ENCODE measurements around the gene KLF16.
"Not testable (repeated sequence)": the region's sequence is repeated elsewhere in the genome, so short reads cannot be mapped to it uniquely, and the experiment has no call there.

Gene KLF16

DNA sequence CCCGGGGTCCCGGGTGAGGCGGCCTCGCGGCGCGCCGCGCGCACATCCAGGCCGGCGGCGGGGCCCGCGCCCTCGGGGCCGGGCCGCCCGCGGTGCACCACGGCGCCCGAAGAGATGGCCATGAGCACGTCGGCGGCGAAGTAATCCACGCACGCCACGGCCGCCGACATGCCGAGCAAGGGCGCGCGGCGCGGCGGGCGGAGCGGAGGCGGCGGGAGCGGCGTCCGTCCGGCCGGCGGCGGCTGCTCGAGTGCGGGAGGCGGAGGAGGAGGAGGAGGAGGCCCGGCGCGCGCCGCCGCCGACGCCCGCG lies at the start of gene KLF16:
KLF16 (minus strand) TSS at position 252 of the 310 bp plus-strand sequence; CDS start at position 170, 82 bp downstream.
- DNase-seq (ENCODE audit: low read depth), result no peak

DNA sequence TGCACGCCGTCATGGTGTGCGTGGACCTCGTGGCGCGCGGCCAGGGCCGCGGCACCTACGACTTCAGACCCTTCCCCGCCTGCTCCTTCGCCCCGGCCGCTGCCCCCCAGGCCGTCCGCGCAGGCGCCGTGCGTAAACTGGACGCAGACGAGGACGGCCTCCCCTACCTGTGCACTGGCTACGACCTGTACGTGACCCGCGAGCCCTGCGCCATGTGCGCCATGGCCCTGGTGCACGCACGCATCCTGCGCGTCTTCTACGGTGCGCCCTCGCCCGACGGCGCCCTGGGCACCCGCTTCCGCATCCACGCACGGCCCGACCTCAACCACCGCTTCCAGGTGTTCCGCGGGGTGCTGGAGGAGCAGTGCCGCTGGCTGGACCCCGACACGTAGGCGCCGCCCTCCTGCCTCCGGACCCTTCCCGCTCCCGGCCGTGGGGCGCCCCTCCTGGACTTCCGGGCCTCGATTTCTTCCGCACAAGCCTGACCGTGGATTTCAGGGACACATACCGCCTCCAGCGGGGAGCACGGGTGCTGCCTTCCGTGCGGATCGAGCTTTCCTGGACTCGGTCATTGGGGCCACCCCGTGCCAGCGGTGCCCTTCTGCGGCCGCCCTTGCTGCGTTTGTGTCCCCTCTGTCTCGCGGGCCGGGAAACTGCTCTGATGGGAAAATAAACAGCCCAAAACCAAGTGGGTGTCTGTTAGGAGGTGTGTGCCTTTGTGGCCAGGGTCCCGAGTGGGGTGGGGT lies 49.6 kb upstream of the KLF16 start:
- DNase-seq (ENCODE audit: low read depth), result no peak

DNA sequence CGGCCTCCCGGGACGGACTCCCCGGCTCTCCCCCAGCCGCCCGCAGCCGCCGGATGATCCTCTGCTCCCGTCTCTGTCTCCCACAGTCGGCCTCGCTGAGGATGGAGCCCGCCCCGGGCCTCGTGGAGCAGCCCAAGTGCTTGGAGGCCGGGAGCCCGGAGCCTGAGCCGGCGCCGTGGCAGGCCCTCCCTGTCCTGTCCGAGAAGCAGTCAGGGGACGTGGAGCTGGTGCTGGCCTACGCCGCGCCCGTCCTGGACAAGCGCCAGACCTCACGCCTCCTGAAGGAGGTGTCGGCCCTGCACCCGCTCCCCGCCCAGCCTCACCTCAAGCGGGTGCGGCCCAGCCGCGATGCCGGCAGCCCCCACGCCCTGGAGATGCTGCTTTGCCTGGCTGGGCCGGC lies 48.6 kb upstream of the KLF16 start:
- DNase-seq (ENCODE audit: low read depth), result no peak

DNA sequence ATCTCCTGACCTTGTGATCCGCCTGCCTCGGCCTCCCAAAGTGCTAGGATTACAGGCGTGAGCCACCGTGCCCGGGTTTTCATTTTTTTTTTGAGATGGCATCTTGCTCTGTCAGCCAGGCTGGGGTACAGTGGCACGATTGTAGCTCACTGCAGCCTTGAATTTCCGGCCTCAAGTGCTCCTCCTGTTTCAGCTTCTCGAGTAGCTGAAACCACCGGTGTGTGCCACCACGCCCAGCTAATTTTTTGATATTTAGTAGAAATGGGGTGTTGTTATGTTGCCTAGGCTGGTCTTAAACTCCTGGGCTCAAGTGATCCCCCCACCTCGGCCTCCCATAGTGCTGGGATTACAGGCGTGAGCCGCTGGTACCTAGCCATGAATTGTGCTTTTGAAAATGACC lies 47.7 kb upstream of the KLF16 start:
- DNase-seq (ENCODE audit: low read depth), result no peak

DNA sequence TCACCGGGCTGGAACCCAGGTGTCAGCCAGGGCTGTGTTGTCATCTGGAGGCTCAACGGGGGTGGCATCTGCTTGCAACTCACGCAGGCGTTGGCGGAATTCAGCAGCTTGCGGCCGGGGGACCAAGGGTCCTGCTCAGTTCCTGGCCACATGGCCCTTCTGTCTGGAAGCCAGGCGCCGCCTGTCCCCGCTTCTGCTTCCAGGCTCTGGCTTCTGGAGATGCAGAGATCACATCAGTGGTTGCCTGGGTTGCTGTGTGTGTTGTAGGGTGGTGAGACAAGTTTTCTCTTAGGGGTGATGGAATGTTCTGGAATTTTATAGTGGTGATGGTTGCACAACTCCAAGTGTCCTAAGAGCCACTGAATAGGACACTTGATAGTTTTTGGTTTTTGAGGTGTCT lies 46.8 kb upstream of the KLF16 start:
- no peak for DNase-seq (ENCODE audit: low read depth)

DNA sequence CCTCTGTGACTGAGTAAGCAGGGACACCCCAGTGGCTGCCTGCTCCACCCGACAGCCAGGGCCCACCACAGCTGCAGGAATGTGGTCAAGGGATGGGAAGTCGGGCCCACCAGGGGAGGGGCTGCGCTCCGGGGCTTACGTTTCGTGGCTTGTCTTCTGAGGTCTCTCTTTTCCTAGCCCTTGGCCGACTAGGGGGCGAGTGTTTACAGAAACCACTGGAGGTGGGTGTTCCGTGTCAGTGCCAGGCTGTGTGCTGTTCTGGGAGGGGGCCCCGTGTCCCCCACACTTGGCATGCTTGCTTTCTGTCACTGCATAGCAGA lies 46.3 kb upstream of the KLF16 start:
- no peak for DNase-seq (ENCODE audit: low read depth)

DNA sequence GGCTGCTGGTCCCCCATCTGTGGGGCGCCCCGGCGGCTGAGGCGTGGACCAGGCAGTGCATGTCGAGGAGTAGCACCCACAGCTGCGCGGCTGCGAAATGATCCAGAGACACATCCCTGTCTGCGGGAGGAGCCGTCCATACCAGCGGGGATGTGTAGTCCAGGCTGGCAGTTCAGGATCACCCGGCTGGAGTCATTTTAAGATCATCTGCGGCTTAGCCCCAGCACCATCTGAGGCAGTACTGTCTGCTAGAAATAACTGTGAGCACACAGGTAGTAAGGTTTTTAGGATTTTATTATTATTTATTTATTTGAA lies 44.9 kb upstream of the KLF16 start:
- DNase-seq (ENCODE audit: low read depth), result no peak

DNA sequence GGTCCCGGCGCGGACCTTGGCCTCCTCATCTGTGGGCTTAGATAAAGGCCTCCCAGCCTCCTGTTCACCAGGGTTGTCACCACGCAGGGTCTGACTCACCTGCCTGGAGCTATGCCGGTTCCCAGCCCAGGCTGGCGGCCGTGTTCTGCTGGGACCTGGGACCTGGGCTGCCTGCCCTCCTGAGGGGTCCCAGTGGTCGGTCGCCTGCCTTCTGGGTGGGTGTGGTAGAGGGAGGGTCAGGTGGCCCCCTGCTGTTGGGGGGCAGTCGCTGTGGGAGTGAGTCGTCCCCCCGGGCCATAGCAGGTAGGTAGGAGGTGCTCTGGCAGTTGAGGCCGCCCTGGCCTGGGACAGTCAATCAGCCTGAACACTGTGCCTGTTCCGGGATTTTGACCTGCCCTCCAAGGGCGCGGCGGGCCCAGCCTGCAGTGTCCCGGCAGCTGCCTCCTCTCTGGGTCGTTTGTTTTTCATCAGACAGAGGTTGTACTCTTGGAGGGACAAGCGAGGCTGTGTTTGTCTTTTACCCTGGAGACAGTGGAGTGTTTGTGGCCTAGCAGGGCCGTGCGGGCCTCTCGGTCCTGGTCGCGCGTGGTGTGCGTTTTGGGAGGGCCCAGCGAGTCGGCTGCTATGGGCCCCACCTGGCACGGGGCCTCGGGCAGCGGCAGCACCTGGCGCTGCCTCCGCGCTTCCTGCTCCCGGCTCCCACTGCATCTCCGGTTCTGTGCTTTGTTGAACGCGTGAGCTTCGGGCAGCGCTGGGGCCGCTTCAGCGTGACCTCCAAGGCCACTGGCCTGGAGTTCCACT lies 44.4 kb upstream of the KLF16 start:
- no peak for DNase-seq (ENCODE audit: low read depth)

DNA sequence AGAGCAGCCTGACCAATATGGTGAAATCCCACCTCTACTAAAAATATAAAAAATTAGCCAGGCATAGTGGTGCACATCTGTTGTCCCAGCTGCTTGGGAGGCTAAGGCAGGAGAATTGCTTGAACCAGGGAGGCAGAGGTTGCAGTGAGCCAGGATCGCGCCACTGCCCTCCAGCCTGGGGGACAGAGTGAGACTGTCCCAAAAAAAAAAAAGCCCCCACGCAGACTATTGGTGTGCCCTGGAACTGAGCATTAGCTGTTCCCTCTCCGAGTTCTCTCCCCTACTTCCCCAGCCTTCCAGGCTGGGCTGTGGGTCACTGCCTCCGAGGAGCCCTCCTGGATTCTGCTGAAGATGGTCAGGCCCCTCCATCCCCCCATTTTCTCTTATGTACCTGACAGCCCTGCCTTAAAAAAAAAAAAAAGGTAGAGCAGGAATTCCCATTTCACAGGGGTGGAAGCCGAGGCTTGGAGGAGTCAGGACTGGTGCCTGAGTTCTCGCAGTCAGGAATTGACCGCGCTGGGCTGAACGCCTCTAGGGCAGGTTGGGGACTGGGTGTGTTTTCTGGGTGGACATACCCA lies 43.7 kb upstream of the KLF16 start:
- no peak for DNase-seq (ENCODE audit: low read depth)

DNA sequence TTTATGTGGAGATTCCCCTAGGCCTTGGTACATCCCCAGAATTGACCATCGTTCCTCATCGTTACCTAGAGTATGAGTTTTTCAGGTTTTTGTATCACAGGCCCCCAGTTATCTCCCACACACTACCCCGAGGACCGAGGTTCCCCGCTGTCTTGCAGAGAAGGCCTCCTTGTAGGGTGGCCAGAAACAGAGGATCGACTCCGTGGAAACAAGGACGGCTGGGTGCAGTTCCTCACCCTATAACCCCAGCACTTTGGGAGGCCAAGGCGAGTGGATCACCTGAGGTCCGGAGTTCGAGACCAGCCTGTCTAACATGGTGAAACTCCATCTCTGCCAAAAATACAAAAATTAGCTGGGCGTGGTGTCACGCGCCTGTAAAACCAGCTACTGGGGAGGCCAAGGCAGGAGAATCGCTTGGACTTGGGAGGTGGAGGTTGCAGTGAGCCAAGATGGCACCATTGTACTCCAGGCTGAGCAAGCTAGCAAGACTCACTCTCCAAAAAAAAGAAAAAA lies 42.5 kb upstream of the KLF16 start:
- DNase-seq (ENCODE audit: low read depth), result no peak

DNA sequence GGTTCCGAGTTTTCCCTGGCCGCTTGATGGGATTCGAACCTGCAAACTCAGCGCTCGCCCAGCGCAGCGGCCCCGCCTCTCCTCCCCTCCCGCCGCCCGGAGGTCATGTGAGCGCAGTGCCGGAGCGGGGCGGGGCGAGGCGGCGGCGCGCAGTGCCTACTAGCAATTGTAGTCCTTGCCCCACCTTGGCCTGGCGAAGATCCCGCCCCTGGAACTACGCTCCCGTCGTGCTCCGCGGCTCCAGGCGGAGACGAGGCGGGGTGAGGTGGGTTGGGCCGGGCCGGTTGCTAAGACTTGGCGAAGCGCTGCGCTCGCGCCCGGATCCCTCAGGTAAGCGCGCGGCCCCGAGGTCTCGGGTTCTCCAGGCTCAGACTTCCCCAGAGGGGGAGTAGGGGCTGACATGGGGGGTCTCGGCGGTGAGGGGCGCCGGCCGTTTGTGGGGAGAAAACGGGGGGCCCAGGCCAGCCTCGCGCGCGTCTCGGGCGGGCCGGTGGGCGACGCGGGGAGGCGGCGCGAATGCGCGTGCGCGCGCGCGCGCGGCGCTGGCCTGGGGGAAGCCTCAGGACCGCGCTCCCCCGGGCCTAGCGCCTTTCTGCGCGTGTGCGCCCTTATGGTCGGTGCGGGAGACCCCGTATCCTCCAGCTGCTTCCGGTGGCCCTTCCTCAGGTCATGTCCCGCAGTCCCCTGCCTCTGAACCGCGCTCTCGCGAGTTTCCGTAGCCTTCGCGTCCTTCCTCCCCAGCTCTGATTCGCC lies 41.9 kb upstream of the KLF16 start, which contains the start of the genes ADAT3 and SCAMP4:
ADAT3 (plus strand) TSS at position 290 of the 753 bp plus-strand sequence. CDS start 6,649 bp downstream, outside the sequence.
SCAMP4 (plus strand) TSS at position 290 of the 753 bp plus-strand sequence. CDS start 9,621 bp downstream, outside the sequence.
- DNase-seq (ENCODE audit: low read depth), result peak; percentile 98

DNA sequence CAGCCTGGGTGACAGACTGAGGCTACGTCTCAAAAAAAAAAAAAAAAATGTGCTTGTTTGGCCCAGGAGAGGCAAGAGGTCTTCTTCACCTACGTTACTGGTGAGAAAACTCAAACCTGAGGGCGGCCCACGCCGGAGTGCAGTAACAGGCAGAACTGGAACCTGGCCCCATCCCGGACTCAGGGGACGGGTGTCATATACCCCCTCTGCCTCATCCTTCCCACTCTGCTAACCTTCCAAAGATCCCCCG lies 41.4 kb upstream of the KLF16 start:
- no peak for DNase-seq (ENCODE audit: low read depth)

DNA sequence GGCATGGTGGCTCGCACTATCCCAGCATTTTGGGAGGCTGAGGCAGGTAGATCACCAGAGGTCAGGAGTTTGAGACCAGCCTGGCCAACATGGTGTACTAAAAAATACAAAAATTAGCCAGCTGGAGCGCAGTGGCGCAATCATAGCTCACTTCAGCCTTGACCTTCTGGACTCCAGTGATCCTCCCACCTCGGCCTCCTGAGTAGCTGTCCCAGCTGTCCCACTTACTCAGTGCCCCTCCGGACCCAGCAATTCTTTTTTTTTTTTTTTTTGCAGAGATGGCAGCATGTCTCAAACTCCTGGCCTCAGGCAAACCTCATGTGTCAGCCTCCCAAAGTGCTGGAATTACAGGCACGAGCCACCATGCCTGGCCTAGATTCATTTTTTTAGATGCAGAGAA lies 39.5 kb upstream of the KLF16 start:
- no peak for DNase-seq (ENCODE audit: low read depth)

DNA sequence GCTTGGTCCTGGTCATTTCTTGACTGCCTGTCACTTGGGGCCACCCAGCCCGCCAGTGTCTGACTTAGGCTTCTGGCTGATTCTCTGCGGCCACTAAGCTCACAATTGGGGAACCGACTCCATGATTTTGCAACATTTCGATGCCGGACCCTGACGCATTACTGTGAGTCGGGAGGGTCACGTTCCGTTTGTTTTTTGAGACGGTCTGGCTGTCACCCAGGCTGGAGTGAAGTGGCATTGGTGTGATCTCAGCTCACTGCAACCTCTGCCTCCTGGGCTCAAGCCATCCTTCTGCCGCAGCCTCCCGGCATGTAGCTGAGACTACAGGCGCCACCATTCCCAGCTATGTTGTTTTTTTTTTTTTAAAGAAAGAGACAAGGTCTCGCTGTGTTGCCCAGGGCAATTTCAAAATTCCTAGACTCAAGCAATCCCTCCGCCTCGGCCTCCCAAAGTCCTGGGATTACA lies 38.6 kb upstream of the KLF16 start:
- no peak for DNase-seq (ENCODE audit: low read depth)

DNA sequence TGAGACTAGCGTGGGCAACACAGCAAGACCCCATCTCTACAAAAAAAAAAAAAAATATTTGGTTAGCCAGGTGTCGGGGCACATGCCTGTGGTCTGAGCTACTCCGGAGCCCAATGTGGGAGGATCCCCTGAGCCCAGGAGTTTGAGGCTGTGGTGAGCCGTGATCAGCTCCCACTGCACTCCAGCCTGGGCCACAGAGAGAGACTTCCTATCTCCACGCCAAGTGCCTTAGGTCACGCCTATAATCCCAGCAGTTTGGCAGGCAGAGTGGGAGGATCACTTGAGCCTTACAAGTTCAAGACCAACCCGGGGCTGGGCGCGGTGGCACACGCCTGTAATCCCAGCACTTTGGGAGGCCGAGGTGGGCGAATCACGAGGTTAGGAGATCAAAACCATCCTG lies 33.1 kb upstream of the KLF16 start:
- DNase-seq (ENCODE audit: low read depth), result no peak

DNA sequence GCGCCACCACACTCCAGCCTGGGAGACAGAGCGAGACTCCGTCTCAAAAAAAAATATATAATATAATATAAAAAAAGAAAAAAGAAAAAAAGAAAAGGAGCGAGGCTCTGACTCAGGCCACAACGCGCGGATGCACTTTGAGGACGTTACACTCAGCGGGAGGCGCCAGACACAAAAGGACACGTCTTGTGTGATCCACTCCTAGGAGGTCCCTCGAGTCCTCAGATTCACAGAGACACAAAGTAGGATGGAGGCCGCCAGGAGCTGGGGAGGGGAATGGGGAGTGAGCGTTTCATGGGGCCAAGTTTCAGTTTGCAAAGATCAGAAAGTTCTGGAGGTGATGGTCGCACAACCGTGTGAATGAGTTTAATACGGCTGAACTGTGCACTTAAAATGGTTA lies 30.4 kb upstream of the KLF16 start:
- DNase-seq (ENCODE audit: low read depth), result no peak

DNA sequence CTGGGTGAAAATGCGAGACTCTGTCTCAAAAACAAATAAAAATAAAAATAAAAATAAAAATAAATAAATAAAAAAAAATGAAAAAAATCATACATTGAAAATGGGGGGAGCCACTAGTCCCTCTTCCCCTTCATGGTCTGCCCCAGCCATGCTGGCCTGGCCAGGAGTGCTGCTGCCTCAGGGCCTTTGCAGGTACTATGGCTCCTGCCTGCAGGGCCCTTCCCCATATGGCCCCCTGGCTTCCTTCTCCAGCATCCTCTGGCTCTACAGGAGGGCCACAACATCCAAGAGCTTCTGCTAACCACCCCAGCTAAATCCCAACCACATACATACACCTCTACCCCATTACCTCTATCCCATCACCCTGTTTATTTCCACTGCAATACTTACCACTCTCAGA lies 26.5 kb upstream of the KLF16 start:
- no peak for DNase-seq (ENCODE audit: low read depth)

DNA sequence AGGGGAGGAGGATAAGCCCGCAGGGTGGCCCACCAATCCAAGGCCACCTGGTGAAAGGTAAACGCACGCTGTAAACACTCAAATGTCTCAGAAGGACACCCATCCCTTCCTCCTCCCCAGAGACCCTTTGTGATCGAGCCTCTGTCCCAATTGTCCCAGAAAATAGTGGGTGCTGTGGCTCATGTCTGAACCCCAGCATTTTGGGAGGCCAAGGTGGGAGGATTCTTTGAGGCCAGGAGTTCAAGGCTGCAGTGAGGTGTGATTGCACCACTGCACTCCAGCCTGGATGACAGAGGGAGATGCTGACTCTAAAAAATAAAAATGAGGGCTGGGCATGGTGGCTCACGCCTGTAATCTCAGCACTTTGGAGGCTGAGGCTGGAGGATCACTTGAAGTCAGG lies 25.0 kb upstream of the KLF16 start:
- no peak for DNase-seq (ENCODE audit: low read depth)

DNA sequence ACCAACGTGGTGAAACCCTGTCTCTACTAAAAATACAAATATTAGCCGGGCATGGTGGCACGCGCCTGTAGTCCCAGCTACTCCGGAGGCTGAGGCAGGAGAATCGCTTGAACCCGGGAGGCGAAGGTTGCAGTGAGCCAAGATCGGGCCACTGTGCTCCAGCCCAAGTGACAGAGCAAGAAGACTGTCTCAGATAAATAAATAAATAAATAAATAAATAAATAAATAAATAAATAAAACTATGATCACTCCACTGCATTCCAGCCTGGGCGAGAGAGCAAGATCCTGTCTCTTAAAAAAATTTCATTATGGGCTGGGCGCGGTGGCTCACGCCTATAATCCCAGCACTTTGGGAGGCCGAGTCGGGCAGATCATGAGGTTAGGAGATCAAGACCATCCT lies 23.0 kb upstream of the KLF16 start:
- not testable (repeated sequence) for DNase-seq (ENCODE audit: low read depth)

DNA sequence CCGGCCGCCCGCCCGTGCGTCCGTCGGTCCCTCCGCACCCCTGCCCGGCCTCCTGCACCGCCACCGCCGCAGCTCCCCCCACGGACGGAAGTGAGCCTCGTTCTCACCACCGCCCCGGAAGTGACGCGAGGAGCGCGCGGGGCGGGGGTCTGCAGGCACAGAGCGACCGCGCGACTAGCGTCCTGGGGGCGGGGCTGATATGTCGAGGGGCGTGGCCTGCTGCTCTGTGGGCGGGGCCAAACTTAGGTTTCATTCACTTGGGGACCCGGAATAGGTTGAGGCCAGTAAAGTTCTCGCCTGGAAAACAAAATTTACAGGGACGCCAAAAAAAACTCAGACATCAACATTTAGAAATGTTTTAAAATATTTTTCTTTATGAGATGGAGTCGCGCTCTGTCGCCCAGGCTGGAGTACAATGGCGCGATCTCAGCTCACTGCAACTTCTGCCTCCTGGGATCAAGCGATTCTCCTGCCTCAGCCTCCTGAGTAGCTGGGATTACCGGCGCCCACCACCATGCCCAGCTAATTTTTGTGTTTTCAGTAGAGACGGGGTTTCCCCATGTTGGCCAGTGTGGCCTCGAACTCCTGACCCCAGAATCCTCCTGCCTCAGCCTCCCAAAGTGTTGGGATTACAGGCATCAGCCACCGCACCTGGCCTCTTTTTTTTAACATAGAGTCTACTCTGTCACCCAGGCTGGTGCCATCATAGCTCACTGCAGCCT lies 22.2 kb upstream of the KLF16 start, which contains the start of gene ABHD17A:
ABHD17A (minus strand) TSS at position 99 of the 722 bp plus-strand sequence. CDS start 3,930 bp downstream, outside the sequence.
- peak; percentile 91 for DNase-seq (ENCODE audit: low read depth)

DNA sequence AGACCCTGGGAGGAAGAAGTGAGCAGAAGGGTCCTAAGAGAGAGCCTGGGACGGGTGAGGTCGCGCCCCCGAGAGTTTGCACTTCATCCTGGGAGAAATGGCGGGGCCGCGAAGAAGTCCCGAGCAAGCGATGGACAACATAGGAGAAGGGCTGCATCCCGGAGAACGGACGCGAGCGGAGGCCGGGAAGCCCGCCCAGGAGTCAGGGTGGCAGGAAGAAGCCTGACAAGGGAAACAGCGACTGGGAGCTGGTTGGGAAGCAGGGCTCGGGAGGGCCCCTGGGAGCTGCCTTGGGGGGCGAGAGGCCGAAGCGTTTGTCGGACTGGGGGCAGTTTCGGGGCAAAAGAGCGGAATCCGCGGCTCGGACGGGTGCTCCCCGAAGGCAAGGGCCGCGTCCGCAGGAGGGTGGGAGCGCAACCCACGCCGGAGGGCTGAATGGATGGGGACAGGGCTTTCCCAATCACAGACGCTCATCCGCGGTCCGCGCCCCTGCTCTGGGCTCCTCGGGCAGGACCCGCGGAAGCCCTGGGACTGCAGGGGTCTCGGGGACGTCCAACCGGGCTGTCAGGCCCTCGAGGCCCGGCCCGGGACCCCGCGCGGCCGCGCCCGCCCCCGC lies 21.4 kb upstream of the KLF16 start:
- no peak for DNase-seq (ENCODE audit: low read depth)

Data from stimulated activated CD8-positive, alpha-beta memory T cell treated with anti-CD3 and anti-CD28 coated beads, Interleukin-12 subunit alpha, Interleukin-12 subunit beta, amount 100 ng/mL, for 4 hours (primary cell).